Measurements from ENCODE around the gene RAB8B. TPM values are rescaled to one million over a fixed set of nuclear protein-coding genes. Genes with fewer than 3 reads are reported as not detected.

RAB8B gene
- total and polyA plus RNA-seq, 2 experiments from 2014 or later, result 16.4 to 36.9 TPM

GRCh38 chr15:63156086-63156710 lies 33.2 kb upstream of the RAB8B start:
- Histone ChIP-seq H3K4me1 (ENCODE audit: insufficient read depth) (peaks cover 10% of the 10 kb centered on the region), H3K9me3 (ENCODE audit: low read depth) (no peaks in the 10 kb centered on the region), H3K27ac (peak overlapping the region; percentile 96), H4K20me1 (ENCODE audit: insufficient read depth, poor library complexity, severe bottlenecking) (peaks cover 3% of the 10 kb centered on the region), H3K27me3 (no peaks in the 10 kb centered on the region), H3K36me3 (replicated peaks; ENCODE audit: insufficient read depth, low read depth) (peaks cover 8% of the 10 kb centered on the region), H2AFZ (peak overlapping the region; percentile 73), H3K9me2 (replicated peaks; ENCODE audit: insufficient read depth) (no peaks in the 10 kb centered on the region), H3K4me3 (peak overlapping the region; percentile 90), H3K79me2 (peaks cover 47% of the 10 kb centered on the region), H3K4me2 (peak overlapping the region; percentile 82)
- 14% methylated on average over 10 of the region's 10 CpGs for WGBS (ENCODE audit: low lambda C conversion rate, missing lambda C conversion rate)
- TF ChIP-seq EZH2 (IDR thresholded peaks at IDR 0.05; ENCODE audit: borderline replicate concordance) (no peak), CTCF (IDR thresholded peaks at IDR 0.05; ENCODE audit: poor library complexity) (no peak)
- DNase-seq (ENCODE audit: low spot score), result no peak

GRCh38 chr15:63156755-63157117 lies 32.7 kb upstream of the RAB8B start:
- TF ChIP-seq CTCF (IDR thresholded peaks at IDR 0.05; ENCODE audit: poor library complexity), result no peak
- TF ChIP-seq EZH2 (IDR thresholded peaks at IDR 0.05; ENCODE audit: borderline replicate concordance), result no peak

GRCh38 chr15:63157118-63157843 lies 32.1 kb upstream of the RAB8B start, which contains the start of gene RPS27L:
Gene RPS27L, minus strand, starts transcription at chr15:63157477. Its CDS starts 72 bp downstream, at chr15:63157405.
- WGBS (ENCODE audit: low lambda C conversion rate, missing lambda C conversion rate), result under 1% methylated on average over 58 of the region's 60 CpGs

More at GRCh38 chr15:63156755-63157117, 32.7 kb upstream of the RAB8B start:
- Histone ChIP-seq H3K27ac (peak overlapping the region; percentile 96), H3K9me2 (replicated peaks; ENCODE audit: insufficient read depth) (no peaks in the 10 kb centered on the region), H2AFZ (peak overlapping the region; percentile 73), H3K4me2 (peak overlapping the region; percentile 82), H3K79me2 (peaks cover 47% of the 10 kb centered on the region), H3K4me1 (ENCODE audit: insufficient read depth) (peaks cover 10% of the 10 kb centered on the region), H3K36me3 (replicated peaks; ENCODE audit: insufficient read depth, low read depth) (peaks cover 8% of the 10 kb centered on the region), H3K4me3 (peak overlapping the region; percentile 90), H3K27me3 (no peaks in the 10 kb centered on the region), H4K20me1 (ENCODE audit: insufficient read depth, poor library complexity, severe bottlenecking) (peaks cover 3% of the 10 kb centered on the region), H3K9me3 (ENCODE audit: low read depth) (no peaks in the 10 kb centered on the region)
- under 1% methylated on average over 16 of the region's 16 CpGs for WGBS (ENCODE audit: low lambda C conversion rate, missing lambda C conversion rate)
- peak; percentile 62 for DNase-seq (ENCODE audit: low spot score)

GRCh38 chr15:63157891-63158431 lies 31.4 kb upstream of the RAB8B start:
- peaks cover 8% of the 10 kb centered on the region for H3K36me3 ChIP-seq (replicated peaks; ENCODE audit: insufficient read depth, low read depth)
- TF ChIP-seq CTCF (IDR thresholded peaks at IDR 0.05; ENCODE audit: poor library complexity) (peak; percentile 8), EZH2 (IDR thresholded peaks at IDR 0.05; ENCODE audit: borderline replicate concordance) (no peak)
- no peaks in the 10 kb centered on the region for H3K27me3 ChIP-seq
- H3K27ac ChIP-seq, result peak overlapping the region; percentile 96
- DNase-seq (ENCODE audit: low spot score), result peak; percentile 84
- H3K4me1 ChIP-seq (ENCODE audit: insufficient read depth), result peaks cover 10% of the 10 kb centered on the region
- peak overlapping the region; percentile 90 for H3K4me3 ChIP-seq
- WGBS (ENCODE audit: low lambda C conversion rate, missing lambda C conversion rate), result 7% methylated on average over 18 of the region's 18 CpGs
- H3K9me3 ChIP-seq (ENCODE audit: low read depth), result no peaks in the 10 kb centered on the region
- H3K9me2 ChIP-seq (replicated peaks; ENCODE audit: insufficient read depth), result no peaks in the 10 kb centered on the region
- H2AFZ ChIP-seq, result peak overlapping the region; percentile 73
- H3K79me2 ChIP-seq, result peaks cover 46% of the 10 kb centered on the region
- peaks cover 3% of the 10 kb centered on the region for H4K20me1 ChIP-seq (ENCODE audit: insufficient read depth, poor library complexity, severe bottlenecking)
- H3K4me2 ChIP-seq, result peak overlapping the region; percentile 82

More at GRCh38 chr15:63157118-63157843, 32.1 kb upstream of the RAB8B start, which contains the start of gene RPS27L:
- no peak for TF ChIP-seq EZH2 (IDR thresholded peaks at IDR 0.05; ENCODE audit: borderline replicate concordance)
- peak; percentile 95 for DNase-seq (ENCODE audit: low spot score)
- Histone ChIP-seq H3K27ac (peak within 1 kb of the TSS; percentile 96), H3K4me1 (ENCODE audit: insufficient read depth) (peaks cover 10% of the 10 kb centered on the region), H3K36me3 (replicated peaks; ENCODE audit: insufficient read depth, low read depth) (peaks cover 8% of the 10 kb centered on the region), H3K27me3 (no peaks in the 10 kb centered on the region), H4K20me1 (ENCODE audit: insufficient read depth, poor library complexity, severe bottlenecking) (peaks cover 3% of the 10 kb centered on the region), H3K4me2 (peak within 1 kb of the TSS; percentile 82), H3K4me3 (peak within 1 kb of the TSS; percentile 90), H2AFZ (peak within 1 kb of the TSS; percentile 73), H3K9me2 (replicated peaks; ENCODE audit: insufficient read depth) (no peaks in the 10 kb centered on the region), H3K79me2 (peaks cover 47% of the 10 kb centered on the region), H3K9me3 (ENCODE audit: low read depth) (no peaks in the 10 kb centered on the region)
